Gastrocnemius medialis (tissue), 4 donors: ENCODE results near the gene UBE2G2.

ENCODE experiments used
- POLR2A ChIP-seq, 2 donors: fragments of 450-650 bp; IDR thresholded peaks; one replicate each; pipeline ENCODE4 v1.6.1; 2017; ENCODE audit warnings: antibody characterized with exemption in 2 of 2, mild to moderate bottlenecking in 2 of 2, moderate library complexity in 2 of 2
- TF ChIP-seq, protein P1 (sequence below), 5 experiments: fragments of 450-650 bp in 3 of 5; fragments of 200-600 bp in 2 of 5; sonication (generic) in 2 of 5; IDR thresholded peaks in 4 of 5; conservative IDR thresholded peaks in 1 of 5; 1 replicate in 4 of 5; 2 replicates in 1 of 5; pipeline ENCODE4 v1.5.1; 2016 to 2019; ENCODE audit warnings: antibody characterized with exemption in 5 of 5, mild to moderate bottlenecking in 3 of 5, moderate library complexity in 3 of 5

GRCh38 chr21:44730028-44730395 lies 71.6 kb downstream of the UBE2G2 start:
- TF ChIP-seq, protein P1, sequence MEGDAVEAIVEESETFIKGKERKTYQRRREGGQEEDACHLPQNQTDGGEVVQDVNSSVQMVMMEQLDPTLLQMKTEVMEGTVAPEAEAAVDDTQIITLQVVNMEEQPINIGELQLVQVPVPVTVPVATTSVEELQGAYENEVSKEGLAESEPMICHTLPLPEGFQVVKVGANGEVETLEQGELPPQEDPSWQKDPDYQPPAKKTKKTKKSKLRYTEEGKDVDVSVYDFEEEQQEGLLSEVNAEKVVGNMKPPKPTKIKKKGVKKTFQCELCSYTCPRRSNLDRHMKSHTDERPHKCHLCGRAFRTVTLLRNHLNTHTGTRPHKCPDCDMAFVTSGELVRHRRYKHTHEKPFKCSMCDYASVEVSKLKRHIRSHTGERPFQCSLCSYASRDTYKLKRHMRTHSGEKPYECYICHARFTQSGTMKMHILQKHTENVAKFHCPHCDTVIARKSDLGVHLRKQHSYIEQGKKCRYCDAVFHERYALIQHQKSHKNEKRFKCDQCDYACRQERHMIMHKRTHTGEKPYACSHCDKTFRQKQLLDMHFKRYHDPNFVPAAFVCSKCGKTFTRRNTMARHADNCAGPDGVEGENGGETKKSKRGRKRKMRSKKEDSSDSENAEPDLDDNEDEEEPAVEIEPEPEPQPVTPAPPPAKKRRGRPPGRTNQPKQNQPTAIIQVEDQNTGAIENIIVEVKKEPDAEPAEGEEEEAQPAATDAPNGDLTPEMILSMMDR (IDR thresholded peaks at IDR 0.05 in 4 of 5, conservative IDR thresholded peaks at IDR 0.05 in 1 of 5) = no peak
- TF ChIP-seq POLR2A (IDR thresholded peaks at IDR 0.05) = no peak
